WTC11 (cell line): Measurements from ENCODE around the gene SPAST. TPM values are rescaled to one million over a fixed set of nuclear protein-coding genes. Genes with fewer than 3 reads are reported as not detected.

Experiments used
- ATAC-seq: fragments of 200-7000 bp; cut with Tn5 transposase; 2 replicates; pipeline ENCODE4 v1.10.0; 2021; ENCODE audit warnings: mild to moderate bottlenecking, moderate library complexity
- CTCF ChIA-PET: fragments of 300-600 bp; sonication (Branson Sonifier 250); formaldehyde crosslinking; loops from one replicate; lab custom pipeline; 2021; ENCODE audit warnings: antibody characterized with exemption; lab: Charles Lee
- POLR2A ChIA-PET: fragments of 350-600 bp; sonication (Branson Sonifier 250); formaldehyde crosslinking; loops from one replicate; lab custom pipeline; 2021; ENCODE audit warnings: antibody characterized with exemption; lab: Charles Lee
- DNase-seq: peaks from one replicate; pipeline ENCODE4 v3.0.0; 2021; ENCODE audit warnings: low spot score
- H3K27ac Mint-ChIP-seq: 2 replicates; pipeline ENCODE4 v1.8.0; 2021; ENCODE audit warnings: mixed read lengths
- H3K27me3 Mint-ChIP-seq: 2 replicates; pipeline ENCODE4 v1.8.0; 2021; ENCODE audit warnings: low read depth, mild to moderate bottlenecking, moderate library complexity, mixed read lengths
- H3K36me3 Mint-ChIP-seq: 2 replicates; pipeline ENCODE4 v1.8.0; 2021; ENCODE audit warnings: mixed read lengths
- H3K4me1 Mint-ChIP-seq: 2 replicates; pipeline ENCODE4 v1.8.0; 2022; ENCODE audit warnings: mixed read lengths
- H3K4me3 Mint-ChIP-seq: 2 replicates; pipeline ENCODE4 v1.8.0; 2021; ENCODE audit warnings: mild to moderate bottlenecking, moderate library complexity, mixed read lengths
- H3K9me3 Mint-ChIP-seq: 2 replicates; pipeline ENCODE4 v1.8.0; 2021; ENCODE audit warnings: mixed read lengths
- ATF1 ChIP-seq: sonication (generic); formaldehyde crosslinking; IDR thresholded peaks from 2 replicates; pipeline ENCODE4 v1.8.1; 2023; ENCODE audit warnings: mild to moderate bottlenecking, moderate library complexity, missing genetic modification reagents
- ATF3 ChIP-seq: sonication (generic); formaldehyde crosslinking; conservative IDR thresholded peaks from 2 replicates; pipeline ENCODE4 v1.8.1; 2022; ENCODE audit warnings: mild to moderate bottlenecking, missing genetic modification reagents
- CBFB ChIP-seq: sonication (generic); formaldehyde crosslinking; IDR thresholded peaks from 2 replicates; pipeline ENCODE4 v1.8.1; 2022; ENCODE audit warnings: mild to moderate bottlenecking, low read depth, missing genetic modification reagents
- CREM ChIP-seq: sonication (generic); formaldehyde crosslinking; IDR thresholded peaks from 2 replicates; pipeline ENCODE4 v1.8.1; 2022; ENCODE audit warnings: mild to moderate bottlenecking, missing genetic modification reagents, moderate library complexity
- E2F5 ChIP-seq: sonication (generic); formaldehyde crosslinking; IDR thresholded peaks from 2 replicates; pipeline ENCODE4 v1.8.1; 2022; ENCODE audit warnings: mild to moderate bottlenecking, moderate library complexity, missing genetic modification reagents
- MYBL2 ChIP-seq: sonication (generic); formaldehyde crosslinking; IDR thresholded peaks from 2 replicates; pipeline ENCODE4 v1.8.1; 2023; ENCODE audit warnings: mild to moderate bottlenecking, moderate library complexity, missing genetic modification reagents
- NFYB ChIP-seq: sonication (generic); formaldehyde crosslinking; conservative IDR thresholded peaks from 2 replicates; pipeline ENCODE4 v1.8.0; 2022; ENCODE audit warnings: low read depth, missing genetic modification reagents
- NR2C2 ChIP-seq: sonication (generic); formaldehyde crosslinking; IDR thresholded peaks from 2 replicates; pipeline ENCODE4 v1.8.0; 2022; ENCODE audit warnings: mild to moderate bottlenecking, missing genetic modification reagents
- SMAD3 ChIP-seq: sonication (generic); formaldehyde crosslinking; IDR thresholded peaks from 2 replicates; pipeline ENCODE4 v1.8.0; 2022; ENCODE audit warnings: missing genetic modification reagents, mild to moderate bottlenecking, borderline replicate concordance
- ZNF121 ChIP-seq: sonication (generic); formaldehyde crosslinking; IDR thresholded peaks from 2 replicates; pipeline ENCODE4 v1.8.0; 2023; ENCODE audit warnings: missing genetic modification reagents
- ZNF263 ChIP-seq: sonication (generic); formaldehyde crosslinking; IDR thresholded peaks from 2 replicates; pipeline ENCODE4 v1.8.1; 2022; ENCODE audit warnings: low read depth, mild to moderate bottlenecking, moderate library complexity, missing genetic modification reagents
- ZNF317 ChIP-seq: sonication (generic); formaldehyde crosslinking; IDR thresholded peaks from 2 replicates; pipeline ENCODE4 v1.8.1; 2023; ENCODE audit warnings: low read depth, mild to moderate bottlenecking, moderate library complexity, missing genetic modification reagents, borderline replicate concordance
- ZNF532 ChIP-seq: fragments of 250-450 bp; sonication (Bioruptor Pico); IDR thresholded peaks from 2 replicates; pipeline ENCODE4 v1.9.0; 2021; ENCODE audit warnings: mild to moderate bottlenecking, borderline replicate concordance
- total RNA-seq: library from RNA; stranded (reverse); gene quantifications from 3 replicates; pipeline ENCODE4 v1.2.3, GENCODE V29; 2021
- TF ChIP-seq, protein P1 (sequence below): sonication (generic); formaldehyde crosslinking; IDR thresholded peaks from 2 replicates; pipeline ENCODE4 v1.8.1; 2022; ENCODE audit warnings: low read depth, mild to moderate bottlenecking, moderate library complexity, missing genetic modification reagents, borderline replicate concordance
- TF ChIP-seq, protein P2 (sequence below): sonication (generic); formaldehyde crosslinking; IDR thresholded peaks from 2 replicates; pipeline ENCODE4 v1.8.1; 2022; ENCODE audit warnings: mild to moderate bottlenecking, missing genetic modification reagents, moderate library complexity, borderline replicate concordance
- TF ChIP-seq, protein P3 (sequence below): sonication (generic); formaldehyde crosslinking; IDR thresholded peaks from 2 replicates; pipeline ENCODE4 v1.8.1; 2023; ENCODE audit warnings: mild to moderate bottlenecking, missing genetic modification reagents
- TF ChIP-seq, protein P4 (sequence below): fragments of 200-600 bp; IDR thresholded peaks from 2 replicates; pipeline ENCODE4 v1.8.0; 2022; ENCODE audit warnings: antibody characterized with exemption
- TF ChIP-seq, protein P5 (sequence below): sonication (generic); formaldehyde crosslinking; IDR thresholded peaks from 2 replicates; pipeline ENCODE4 v1.8.0; 2022; ENCODE audit warnings: mild to moderate bottlenecking, missing genetic modification reagents

Gene SPAST
- total RNA-seq, 1 experiment from 2014 or later: 28.4 TPM

- DNase-seq (no peak), ATAC-seq (no peak)
- POLR2A ChIA-PET: no interaction called here
Observed at GRCh38 chr2:32058130-32058529, 5.2 kb upstream of the SPAST start.

GRCh38 chr2:32060266-32060665, 3.1 kb upstream of the SPAST start:
- Mint-ChIP-seq H3K4me3 (no peak overlapping the region), H3K36me3 (no peaks in the 10 kb centered on the region), H3K9me3 (no peaks in the 10 kb centered on the region), H3K27ac (no peak overlapping the region), H3K4me1 (peaks cover 16% of the 10 kb centered on the region), H3K27me3 (no peaks in the 10 kb centered on the region)
- ChIA-PET POLR2A (no interaction called here), CTCF (no interaction called here)
- DNase-seq (no peak), ATAC-seq (no peak)
- TF ChIP-seq ATF3 (CRISPR knock-in tag) (no peak), MYBL2 (CRISPR knock-in tag) (no peak), CBFB (CRISPR knock-in tag) (no peak), ZNF317 (no peak), NFYB (no peak)
- TF ChIP-seq, protein P1, sequence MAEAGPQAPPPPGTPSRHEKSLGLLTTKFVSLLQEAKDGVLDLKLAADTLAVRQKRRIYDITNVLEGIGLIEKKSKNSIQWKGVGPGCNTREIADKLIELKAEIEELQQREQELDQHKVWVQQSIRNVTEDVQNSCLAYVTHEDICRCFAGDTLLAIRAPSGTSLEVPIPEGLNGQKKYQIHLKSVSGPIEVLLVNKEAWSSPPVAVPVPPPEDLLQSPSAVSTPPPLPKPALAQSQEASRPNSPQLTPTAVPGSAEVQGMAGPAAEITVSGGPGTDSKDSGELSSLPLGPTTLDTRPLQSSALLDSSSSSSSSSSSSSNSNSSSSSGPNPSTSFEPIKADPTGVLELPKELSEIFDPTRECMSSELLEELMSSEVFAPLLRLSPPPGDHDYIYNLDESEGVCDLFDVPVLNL (CRISPR knock-in tag): no peak
- TF ChIP-seq, protein P2, sequence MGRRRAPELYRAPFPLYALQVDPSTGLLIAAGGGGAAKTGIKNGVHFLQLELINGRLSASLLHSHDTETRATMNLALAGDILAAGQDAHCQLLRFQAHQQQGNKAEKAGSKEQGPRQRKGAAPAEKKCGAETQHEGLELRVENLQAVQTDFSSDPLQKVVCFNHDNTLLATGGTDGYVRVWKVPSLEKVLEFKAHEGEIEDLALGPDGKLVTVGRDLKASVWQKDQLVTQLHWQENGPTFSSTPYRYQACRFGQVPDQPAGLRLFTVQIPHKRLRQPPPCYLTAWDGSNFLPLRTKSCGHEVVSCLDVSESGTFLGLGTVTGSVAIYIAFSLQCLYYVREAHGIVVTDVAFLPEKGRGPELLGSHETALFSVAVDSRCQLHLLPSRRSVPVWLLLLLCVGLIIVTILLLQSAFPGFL (CRISPR knock-in tag): no peak

More at GRCh38 chr2:32058130-32058529, 5.2 kb upstream of the SPAST start:
- TF ChIP-seq NFYB (no peak), ZNF121 (CRISPR knock-in tag) (no peak), ATF1 (CRISPR knock-in tag) (no peak), CREM (CRISPR knock-in tag) (no peak), MYBL2 (CRISPR knock-in tag) (no peak), E2F5 (CRISPR knock-in tag) (no peak), NR2C2 (CRISPR knock-in tag) (no peak), ZNF532 (CRISPR knock-in tag) (no peak), CBFB (CRISPR knock-in tag) (no peak), ZNF263 (CRISPR knock-in tag) (no peak), SMAD3 (no peak)
- TF ChIP-seq, protein P3, sequence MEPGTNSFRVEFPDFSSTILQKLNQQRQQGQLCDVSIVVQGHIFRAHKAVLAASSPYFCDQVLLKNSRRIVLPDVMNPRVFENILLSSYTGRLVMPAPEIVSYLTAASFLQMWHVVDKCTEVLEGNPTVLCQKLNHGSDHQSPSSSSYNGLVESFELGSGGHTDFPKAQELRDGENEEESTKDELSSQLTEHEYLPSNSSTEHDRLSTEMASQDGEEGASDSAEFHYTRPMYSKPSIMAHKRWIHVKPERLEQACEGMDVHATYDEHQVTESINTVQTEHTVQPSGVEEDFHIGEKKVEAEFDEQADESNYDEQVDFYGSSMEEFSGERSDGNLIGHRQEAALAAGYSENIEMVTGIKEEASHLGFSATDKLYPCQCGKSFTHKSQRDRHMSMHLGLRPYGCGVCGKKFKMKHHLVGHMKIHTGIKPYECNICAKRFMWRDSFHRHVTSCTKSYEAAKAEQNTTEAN (CRISPR knock-in tag): no peak
- TF ChIP-seq, protein P4, sequence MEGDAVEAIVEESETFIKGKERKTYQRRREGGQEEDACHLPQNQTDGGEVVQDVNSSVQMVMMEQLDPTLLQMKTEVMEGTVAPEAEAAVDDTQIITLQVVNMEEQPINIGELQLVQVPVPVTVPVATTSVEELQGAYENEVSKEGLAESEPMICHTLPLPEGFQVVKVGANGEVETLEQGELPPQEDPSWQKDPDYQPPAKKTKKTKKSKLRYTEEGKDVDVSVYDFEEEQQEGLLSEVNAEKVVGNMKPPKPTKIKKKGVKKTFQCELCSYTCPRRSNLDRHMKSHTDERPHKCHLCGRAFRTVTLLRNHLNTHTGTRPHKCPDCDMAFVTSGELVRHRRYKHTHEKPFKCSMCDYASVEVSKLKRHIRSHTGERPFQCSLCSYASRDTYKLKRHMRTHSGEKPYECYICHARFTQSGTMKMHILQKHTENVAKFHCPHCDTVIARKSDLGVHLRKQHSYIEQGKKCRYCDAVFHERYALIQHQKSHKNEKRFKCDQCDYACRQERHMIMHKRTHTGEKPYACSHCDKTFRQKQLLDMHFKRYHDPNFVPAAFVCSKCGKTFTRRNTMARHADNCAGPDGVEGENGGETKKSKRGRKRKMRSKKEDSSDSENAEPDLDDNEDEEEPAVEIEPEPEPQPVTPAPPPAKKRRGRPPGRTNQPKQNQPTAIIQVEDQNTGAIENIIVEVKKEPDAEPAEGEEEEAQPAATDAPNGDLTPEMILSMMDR: no peak
- TF ChIP-seq, protein P5, sequence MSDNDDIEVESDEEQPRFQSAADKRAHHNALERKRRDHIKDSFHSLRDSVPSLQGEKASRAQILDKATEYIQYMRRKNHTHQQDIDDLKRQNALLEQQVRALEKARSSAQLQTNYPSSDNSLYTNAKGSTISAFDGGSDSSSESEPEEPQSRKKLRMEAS (CRISPR knock-in tag): no peak
- Mint-ChIP-seq H3K4me3 (no peak overlapping the region), H3K9me3 (no peaks in the 10 kb centered on the region), H3K27me3 (no peaks in the 10 kb centered on the region), H3K27ac (no peak overlapping the region), H3K36me3 (no peaks in the 10 kb centered on the region), H3K4me1 (peaks cover 10% of the 10 kb centered on the region)
- CTCF ChIA-PET: interaction anchor here (0.7 kb wide), 1 partner anchor 171 kb away, joined by 3 read pairs; no protein-coding TSS in a partner anchor
